Thoracic aorta (tissue), 2 donors: ENCODE results near the gene INMT. TPM values are rescaled to one million over a fixed set of nuclear protein-coding genes. Genes with fewer than 3 reads are reported as not detected.

Experiments used
- ATAC-seq: fragments of 150-250 bp; one replicate; pipeline ENCODE4 v1.8.0; 2017; ENCODE audit warnings: low read depth; ENCODE audit not compliant: insufficient number of reproducible peaks, low FRiP score
- DNase-seq: peaks from one replicate; pipeline ENCODE4 v3.0.0-alpha.2; 2020; ENCODE audit warnings: low spot score
- H3K27ac ChIP-seq, 2 donors: fragments of 200-600 bp; sonication (generic); 1 replicate in 1 of 2; 2 replicates in 1 of 2; pipeline ENCODE4 v1.5.1; 2016; ENCODE audit warnings: mild to moderate bottlenecking in 2 of 2, moderate library complexity in 2 of 2
- H3K27me3 ChIP-seq: fragments of 200-600 bp; sonication (generic); replicated peaks from 2 replicates; pipeline ENCODE4 v1.6.0; 2016; ENCODE audit warnings: mild to moderate bottlenecking; ENCODE audit not compliant: insufficient read depth
- H3K36me3 ChIP-seq: fragments of 200-600 bp; sonication (generic); one replicate; pipeline ENCODE4 v1.5.1; 2016
- H3K4me1 ChIP-seq, 2 donors: fragments of 200-600 bp; sonication (generic); 1 replicate in 1 of 2; 2 replicates in 1 of 2; pipeline versions ENCODE4 v1.5.1 to v1.6.0; 2016; ENCODE audit warnings: low read depth in 2 of 2, mild to moderate bottlenecking in 1 of 2; ENCODE audit not compliant: control insufficient read depth in 1 of 2
- H3K4me3 ChIP-seq: fragments of 200-600 bp; sonication (generic); 2 replicates; pipeline ENCODE4 v1.5.1; 2016; ENCODE audit warnings: mild to moderate bottlenecking
- H3K9me3 ChIP-seq: fragments of 200-600 bp; sonication (generic); 2 replicates; pipeline ENCODE4 v1.5.1; 2016
- total RNA-seq, 2 donors: library from RNA; depleted of rRNA; stranded (reverse); fragments of >200 nt; gene quantifications; one replicate each; pipeline versions ENCODE4 v1.1.0 to v1.2.3, GENCODE V29; 2016
- TF ChIP-seq, protein P1 (sequence below): fragments of 200-600 bp; sonication (generic); IDR thresholded peaks from one replicate; pipeline ENCODE4 v1.5.1; 2019; ENCODE audit warnings: antibody characterized with exemption

Gene INMT
- total RNA-seq, 2 donors from 2014 or later, result 137 to 243 TPM

DNA sequence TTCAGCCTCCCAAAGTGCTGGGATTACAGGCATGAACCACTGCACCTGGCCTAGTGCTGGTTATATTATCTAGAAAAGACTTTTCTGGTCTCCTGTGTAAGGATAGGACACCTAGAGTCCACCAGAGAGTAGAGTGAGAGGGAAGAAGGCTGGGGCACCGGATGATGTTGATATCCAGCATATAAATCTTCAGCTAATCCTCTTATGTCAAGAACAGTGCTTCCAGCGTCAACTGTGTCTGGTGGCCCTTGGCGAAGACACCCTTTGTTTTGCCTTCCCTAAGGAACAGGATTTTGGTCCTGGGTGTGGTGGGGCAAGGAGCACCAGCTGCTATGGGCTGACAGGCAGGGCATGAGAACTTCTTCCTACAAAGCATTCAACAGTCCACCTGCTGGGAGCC, 16.3 kb upstream of the INMT start:
- ATAC-seq, result no peak
- no peaks in the 10 kb centered on the region for H3K9me3 ChIP-seq
- H3K4me1 ChIP-seq, result no peaks in the 10 kb centered on the region
- H3K27ac ChIP-seq, result no peak overlapping the region
- DNase-seq, result no peak
- TF ChIP-seq, protein P1, sequence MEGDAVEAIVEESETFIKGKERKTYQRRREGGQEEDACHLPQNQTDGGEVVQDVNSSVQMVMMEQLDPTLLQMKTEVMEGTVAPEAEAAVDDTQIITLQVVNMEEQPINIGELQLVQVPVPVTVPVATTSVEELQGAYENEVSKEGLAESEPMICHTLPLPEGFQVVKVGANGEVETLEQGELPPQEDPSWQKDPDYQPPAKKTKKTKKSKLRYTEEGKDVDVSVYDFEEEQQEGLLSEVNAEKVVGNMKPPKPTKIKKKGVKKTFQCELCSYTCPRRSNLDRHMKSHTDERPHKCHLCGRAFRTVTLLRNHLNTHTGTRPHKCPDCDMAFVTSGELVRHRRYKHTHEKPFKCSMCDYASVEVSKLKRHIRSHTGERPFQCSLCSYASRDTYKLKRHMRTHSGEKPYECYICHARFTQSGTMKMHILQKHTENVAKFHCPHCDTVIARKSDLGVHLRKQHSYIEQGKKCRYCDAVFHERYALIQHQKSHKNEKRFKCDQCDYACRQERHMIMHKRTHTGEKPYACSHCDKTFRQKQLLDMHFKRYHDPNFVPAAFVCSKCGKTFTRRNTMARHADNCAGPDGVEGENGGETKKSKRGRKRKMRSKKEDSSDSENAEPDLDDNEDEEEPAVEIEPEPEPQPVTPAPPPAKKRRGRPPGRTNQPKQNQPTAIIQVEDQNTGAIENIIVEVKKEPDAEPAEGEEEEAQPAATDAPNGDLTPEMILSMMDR, result no peak
- no peaks in the 10 kb centered on the region for H3K36me3 ChIP-seq
- H3K4me3 ChIP-seq, result no peak overlapping the region
- H3K27me3 ChIP-seq, result no peaks in the 10 kb centered on the region

DNA sequence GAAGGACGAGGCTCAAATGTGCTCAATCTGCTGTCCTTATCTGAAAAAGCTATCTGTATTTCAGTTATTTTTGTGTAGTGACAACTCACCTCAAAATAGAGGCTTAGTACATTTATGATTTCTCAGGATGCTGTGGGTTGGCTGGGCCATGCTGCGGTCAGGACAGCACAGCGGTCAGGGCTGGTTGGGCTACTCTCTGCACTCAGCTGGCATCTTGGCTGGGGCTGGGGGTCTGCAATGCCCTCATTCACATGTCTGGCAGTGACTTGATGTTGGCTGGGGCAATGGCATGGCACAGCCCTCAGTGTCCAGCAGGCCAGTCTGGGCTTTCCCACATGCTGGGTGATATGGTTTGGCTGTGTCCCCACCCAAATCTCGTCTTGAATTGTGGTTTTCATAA, 15.6 kb upstream of the INMT start:
- Histone ChIP-seq H3K36me3 (no peaks in the 10 kb centered on the region), H3K27ac (no peak overlapping the region), H3K4me1 (no peaks in the 10 kb centered on the region), H3K9me3 (no peaks in the 10 kb centered on the region), H3K27me3 (no peaks in the 10 kb centered on the region), H3K4me3 (no peak overlapping the region)
- no peak for DNase-seq
- no peak for ATAC-seq
- TF ChIP-seq, protein P1, result no peak

DNA sequence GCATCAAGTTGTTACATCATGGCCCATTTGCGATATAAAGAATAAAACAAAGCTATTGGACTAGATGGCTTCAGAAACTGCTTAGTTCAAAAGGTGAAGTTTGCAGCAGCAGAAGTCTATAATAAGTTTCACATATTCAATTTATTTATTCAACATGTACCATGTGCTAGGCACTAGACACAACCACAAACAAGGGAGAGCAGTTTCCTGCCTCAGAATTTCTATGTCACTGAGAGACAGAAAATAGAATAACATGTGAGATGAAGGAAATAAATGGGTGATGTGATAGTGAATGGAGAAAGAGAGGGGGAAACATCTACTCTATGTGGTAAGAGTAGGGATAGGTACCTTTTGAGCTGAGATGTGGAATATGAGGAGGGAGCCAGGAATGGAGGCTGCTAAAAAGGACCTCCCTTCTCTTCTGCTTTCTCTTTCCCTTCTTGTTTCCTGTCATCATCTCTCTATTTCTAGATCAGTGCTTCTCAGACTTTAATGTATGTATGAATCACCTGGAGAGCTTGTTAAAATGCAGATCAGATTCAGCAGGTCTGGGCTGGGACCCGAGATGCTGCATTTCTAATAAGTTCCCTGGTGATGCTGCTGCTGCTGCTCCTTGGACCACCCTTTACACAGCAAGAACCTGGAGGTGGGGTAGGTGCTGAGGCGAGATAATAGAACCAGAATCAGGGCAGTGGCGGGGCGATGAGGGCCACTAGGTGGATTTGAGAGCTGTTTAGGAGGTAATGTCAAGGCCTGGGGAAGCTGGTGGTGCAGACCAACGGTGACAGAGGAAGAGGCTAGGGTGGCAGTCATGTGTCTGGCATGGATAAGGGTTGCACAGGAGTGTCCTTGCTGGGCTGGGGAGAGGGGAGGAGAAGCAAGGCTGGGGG, 13.7 kb upstream of the INMT start:
- TF ChIP-seq, protein P1, result no peak
- H3K27ac ChIP-seq, result no peak overlapping the region
- H3K27me3 ChIP-seq, result no peaks in the 10 kb centered on the region
- H3K9me3 ChIP-seq, result no peaks in the 10 kb centered on the region
- no peaks in the 10 kb centered on the region for H3K36me3 ChIP-seq
- no peak for ATAC-seq
- no peaks in the 10 kb centered on the region for H3K4me1 ChIP-seq
- no peak overlapping the region for H3K4me3 ChIP-seq
- no peak for DNase-seq

DNA sequence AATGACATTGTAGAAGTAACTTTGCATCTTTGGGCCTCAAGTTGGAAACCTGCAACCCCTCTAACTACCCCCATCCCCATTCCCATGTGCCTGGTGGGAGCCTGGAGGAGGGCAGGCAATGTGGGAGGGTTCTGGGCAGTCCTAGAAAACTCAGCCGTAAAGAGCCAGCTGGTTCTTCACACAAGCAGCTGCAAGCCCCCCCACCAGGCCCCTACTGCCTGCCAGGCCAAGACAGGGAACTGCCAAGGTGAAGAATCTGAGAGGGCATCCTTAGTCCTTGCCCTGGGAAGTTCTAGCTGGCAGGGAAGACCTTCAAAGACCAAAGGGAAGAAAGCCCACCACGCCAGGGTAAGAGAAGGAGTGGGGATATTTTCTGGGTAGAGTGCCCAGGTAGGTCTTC, 12.2 kb upstream of the INMT start:
- TF ChIP-seq, protein P1, result no peak
- H3K36me3 ChIP-seq, result no peaks in the 10 kb centered on the region
- peaks cover 0 to 2% of the 10 kb centered on the region in 2 donors for H3K4me1 ChIP-seq
- ATAC-seq (no peak), DNase-seq (no peak)
- H3K4me3 ChIP-seq, result no peak overlapping the region
- no peak overlapping the region for H3K27ac ChIP-seq
- no peaks in the 10 kb centered on the region for H3K9me3 ChIP-seq
- no peaks in the 10 kb centered on the region for H3K27me3 ChIP-seq

DNA sequence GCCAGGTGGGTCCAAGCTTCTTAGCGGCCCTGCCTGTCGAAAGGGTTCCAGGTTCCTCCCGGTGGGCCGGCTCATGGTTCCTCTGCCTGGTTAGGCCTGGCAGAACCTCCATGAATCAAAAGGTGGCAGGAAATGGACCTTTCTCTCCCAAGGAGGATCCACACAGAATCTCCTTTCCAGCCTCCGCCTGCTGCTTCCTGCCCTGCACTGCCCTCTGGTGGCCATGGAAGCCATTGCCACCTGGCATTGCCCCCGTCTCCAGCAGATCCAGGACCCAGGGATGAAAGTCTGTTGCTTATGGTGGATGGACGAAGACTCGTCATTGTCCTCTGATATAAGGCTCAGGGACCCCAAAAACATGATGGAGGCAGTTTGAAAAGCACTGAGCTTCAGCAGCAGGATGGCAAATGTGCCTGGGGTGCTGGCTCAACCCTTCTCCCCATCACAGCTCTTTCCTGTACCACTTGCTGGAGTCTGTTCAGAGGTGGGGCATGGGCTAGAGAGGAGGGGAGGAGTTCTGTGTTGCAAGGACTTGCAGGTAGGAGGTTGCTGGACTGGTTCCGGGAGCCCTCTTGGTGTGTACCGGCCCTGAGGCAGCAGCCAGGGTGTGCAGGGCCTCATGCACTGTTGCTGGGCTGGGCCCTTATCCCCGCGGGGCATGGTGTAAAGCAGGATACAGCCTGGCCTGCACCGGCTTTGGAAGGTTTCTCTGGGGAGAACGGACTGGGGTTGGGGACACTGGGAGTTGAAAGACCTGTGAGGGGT, 11.3 kb upstream of the INMT start:
- TF ChIP-seq, protein P1, result peak; percentile 98
- Histone ChIP-seq H3K27ac (no peak overlapping the region), H3K4me1 (peaks cover 0 to 11% of the 10 kb centered on the region in 2 donors), H3K27me3 (no peaks in the 10 kb centered on the region), H3K9me3 (no peaks in the 10 kb centered on the region), H3K36me3 (no peaks in the 10 kb centered on the region), H3K4me3 (no peak overlapping the region)
- ATAC-seq (peak; percentile 32), DNase-seq (no peak)
